GM11168 (cell line): ENCODE results near the gene ORAI2.

Experiments
- in situ Hi-C: fragments of 300-500 bp; cut with MboI; formaldehyde crosslinking; loops from one replicate; pipeline ENCODE4 v1.12.0; 2022; ENCODE audit warnings: low sequenced_read_pairs; ENCODE audit not compliant: unreplicated experiment

ORAI2 gene

DNA sequence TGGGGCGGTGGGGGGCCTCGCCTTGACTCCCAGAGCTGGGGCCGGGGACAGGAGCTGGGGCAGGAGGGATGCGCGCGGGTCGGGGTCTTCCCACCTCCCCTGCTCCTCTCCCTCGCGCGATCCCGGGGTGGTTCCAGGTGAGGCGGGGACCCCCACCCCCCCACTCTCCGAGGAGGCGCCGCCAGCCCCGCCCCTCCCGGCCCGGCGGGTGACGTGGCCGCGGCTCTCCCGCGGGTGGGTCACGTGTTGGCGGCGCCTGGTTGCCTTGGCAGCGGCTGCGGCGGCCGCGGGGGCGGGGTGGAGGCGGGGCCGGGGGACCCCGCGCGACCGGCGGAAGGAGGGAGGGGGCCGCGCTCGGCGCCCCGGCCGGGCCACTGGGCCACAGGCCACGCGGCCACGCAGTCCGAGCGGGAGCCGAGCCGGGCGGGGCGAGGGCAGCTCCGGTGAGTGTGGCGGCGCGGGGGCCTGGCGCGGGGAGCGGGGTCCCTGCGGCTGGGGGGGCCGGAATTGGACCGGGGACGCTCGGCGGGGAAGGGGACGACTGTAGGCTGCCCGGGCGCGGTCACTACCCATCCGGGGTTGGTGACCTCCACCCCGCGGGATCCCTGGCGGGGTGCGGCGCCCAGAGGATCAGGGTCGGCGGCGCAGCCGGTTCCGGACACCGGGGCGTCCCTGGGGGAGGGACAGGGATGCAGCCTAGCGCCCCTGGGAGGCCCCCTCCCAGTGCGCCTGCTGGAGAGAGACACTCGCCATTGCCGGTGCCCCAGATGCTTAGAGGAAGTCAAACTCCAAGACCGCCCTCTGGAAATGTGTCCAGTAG is at the start of gene ORAI2:
TSS of gene ORAI2 (plus strand) at position 357 of the 820 bp plus-strand sequence. CDS start 5,382 bp downstream, outside the sequence.
- in situ Hi-C loops, result no loop called here

- in situ Hi-C loops, result loop anchor here (25.0 kb wide), 1 partner anchor 850 kb away; no protein-coding TSS in a partner anchor
Measured at GRCh38 chr7:102387064-102387463, 46.3 kb upstream of the ORAI2 start.

- in situ Hi-C loops, result loop anchor here (5.0 to 25.0 kb wide), 2 partner anchors 108 to 853 kb away; no protein-coding TSS in a partner anchor
Measured at GRCh38 chr7:102389810-102390209, 43.6 kb upstream of the ORAI2 start.

DNA sequence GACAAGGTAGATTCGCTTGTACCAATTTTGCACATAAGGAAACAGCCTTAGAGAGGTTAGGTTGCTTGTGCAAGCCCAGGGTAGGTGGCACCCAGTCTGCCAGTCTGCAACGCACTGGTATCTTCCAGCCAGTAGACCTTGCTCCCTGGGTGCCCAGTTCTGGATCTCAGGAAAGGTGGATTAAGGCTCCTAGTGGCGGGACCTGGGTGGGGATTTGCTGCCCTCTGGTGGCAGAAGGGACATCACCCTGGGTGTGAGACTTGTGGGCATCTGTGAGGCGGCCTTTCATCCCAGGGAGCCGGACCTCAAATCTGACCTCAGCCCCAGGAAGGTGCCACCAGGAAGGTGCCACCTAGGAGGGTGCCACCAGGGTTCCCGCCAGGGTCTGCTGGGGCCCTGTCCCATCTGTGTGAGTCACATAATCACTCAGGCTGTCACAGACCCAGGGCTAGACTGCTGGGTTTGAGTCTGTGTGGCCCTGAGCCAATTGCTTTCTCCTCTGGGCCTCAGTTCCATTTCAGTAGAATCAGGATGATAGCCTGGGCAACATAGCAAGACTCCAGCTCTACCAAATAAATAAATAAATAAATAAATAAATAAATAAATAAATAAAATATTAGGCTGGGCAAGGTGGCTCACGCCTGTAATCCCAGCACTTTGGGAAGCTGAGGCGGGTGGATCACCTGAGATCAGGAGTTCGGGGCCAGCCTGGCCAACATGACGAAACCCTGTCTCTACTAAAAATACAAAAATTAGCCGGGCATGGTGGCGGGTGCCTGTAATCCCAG is 42.5 kb upstream of the ORAI2 start:
- in situ Hi-C loops, result loop anchor here (5.0 to 25.0 kb wide), 2 partner anchors 109 to 854 kb away; no protein-coding TSS in a partner anchor

- in situ Hi-C loops, result loop anchor here (5.0 to 25.0 kb wide), 2 partner anchors 110 to 855 kb away; no protein-coding TSS in a partner anchor
Measured at GRCh38 chr7:102392330-102392729, 41.0 kb upstream of the ORAI2 start.

DNA sequence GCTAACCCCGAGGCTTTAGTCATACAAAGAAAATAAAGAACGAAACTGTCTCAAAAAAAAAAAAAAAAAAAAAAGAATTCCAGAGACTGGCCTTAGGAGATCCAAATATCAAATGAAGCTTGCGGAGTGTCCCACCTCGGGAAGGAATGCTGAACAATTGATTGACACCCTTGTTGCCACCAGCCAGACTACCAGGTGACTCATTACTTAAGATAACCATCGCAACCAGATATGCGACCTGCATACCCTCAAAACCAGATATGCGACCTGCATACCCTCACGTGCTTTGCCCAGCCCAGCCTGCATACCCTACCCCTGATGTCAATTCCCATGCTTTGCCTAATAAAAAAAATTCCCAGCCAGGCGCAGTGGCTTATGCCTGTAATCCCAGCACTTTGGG is 39.9 kb upstream of the ORAI2 start:
- in situ Hi-C loops, result loop anchor here (5.0 to 25.0 kb wide), 2 partner anchors 111 to 856 kb away; no protein-coding TSS in a partner anchor

- in situ Hi-C loops, result loop anchor here (25.0 kb wide), 1 partner anchor 858 kb away; no protein-coding TSS in a partner anchor
Measured at GRCh38 chr7:102395592-102395872, 37.8 kb upstream of the ORAI2 start.

- in situ Hi-C loops, result loop anchor here (25.0 kb wide), 1 partner anchor 859 kb away; no protein-coding TSS in a partner anchor
Measured at GRCh38 chr7:102395873-102396709, 37.3 kb upstream of the ORAI2 start, which contains the start of gene PRKRIP1. Gene PRKRIP1, plus strand, starts transcription at chr7:102396363. Its CDS starts 49 bp downstream, at chr7:102396412.

DNA sequence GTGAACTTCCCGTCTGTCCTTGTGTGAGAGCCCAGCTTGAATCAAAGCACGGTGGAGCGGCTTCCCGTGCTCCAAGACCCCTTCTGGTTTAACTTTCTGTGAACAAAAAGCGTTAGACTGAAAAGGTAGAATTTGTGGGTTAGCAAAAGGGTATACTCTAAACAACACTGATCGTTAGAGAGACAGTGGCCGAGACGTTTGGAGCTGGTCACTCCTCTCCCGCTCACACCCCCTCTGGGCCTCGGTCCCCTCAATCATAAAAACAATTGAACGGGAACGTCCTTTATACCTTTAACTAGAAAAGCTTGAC is 36.7 kb upstream of the ORAI2 start:
- in situ Hi-C loops, result loop anchor here (25.0 kb wide), 1 partner anchor 859 kb away; no protein-coding TSS in a partner anchor

DNA sequence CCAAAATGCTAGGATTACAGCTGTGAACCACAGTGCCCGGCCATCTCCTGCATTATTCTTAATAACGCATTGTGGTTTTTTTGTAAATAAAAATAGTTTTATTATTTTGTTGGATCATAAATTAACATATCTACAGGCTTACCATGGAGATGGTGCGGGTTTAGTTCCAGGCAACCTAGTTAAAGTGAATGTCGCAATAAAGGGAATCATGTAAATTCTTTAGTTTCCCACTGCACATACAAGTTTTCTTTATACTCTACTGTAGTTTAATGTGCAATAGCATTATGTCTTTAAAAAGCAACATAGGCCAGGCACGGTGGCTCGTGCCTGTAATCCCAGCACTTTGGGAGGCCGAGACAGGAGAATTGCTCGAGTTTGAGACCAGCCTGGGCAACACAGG is 34.8 kb upstream of the ORAI2 start:
- in situ Hi-C loops, result loop anchor here (25.0 kb wide), 1 partner anchor 861 kb away; no protein-coding TSS in a partner anchor

DNA sequence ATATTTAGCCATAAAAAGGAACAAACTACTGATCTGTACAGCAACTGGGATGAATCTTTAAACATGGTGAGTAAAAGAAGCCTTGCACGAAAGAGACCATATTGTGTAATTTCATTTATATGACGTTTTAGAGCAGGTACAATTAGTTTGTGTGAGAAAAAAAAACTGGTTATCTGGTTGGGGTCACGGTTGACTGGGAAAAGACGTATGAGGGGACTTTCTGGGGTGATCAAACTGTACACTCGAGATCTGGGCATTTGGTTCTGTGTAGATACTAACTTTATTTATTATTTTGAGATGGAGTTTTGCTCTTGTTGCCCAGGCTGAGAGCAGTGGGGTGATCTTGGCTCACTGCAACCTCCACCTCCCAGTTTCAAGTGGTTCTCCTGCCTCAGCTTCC is 33.0 kb upstream of the ORAI2 start:
- in situ Hi-C loops, result no loop called here

GRCh38 chr7:102403563-102403962 is 29.8 kb upstream of the ORAI2 start:
- in situ Hi-C loops, result no loop called here

- in situ Hi-C loops, result no loop called here
Measured at GRCh38 chr7:102404005-102404861, 29.1 kb upstream of the ORAI2 start.

DNA sequence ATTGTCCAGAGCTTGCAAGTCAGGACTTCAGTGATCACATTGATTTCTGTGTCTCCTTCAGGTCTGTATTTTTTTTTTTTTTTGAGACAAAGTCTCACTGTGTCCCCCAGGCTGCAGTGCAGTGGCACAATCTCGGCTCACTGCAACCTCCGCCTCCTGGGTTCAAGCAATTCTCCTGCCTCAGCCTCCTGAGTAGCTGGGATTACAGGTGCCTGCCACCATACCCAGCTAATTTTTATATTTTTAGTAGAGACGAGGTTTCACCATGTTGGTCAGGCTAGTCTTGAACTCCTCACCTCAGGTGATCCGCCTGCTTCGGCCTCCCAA is 28.6 kb upstream of the ORAI2 start:
- in situ Hi-C loops, result loop anchor here (5.0 kb wide), 1 partner anchor 57 kb away; the partner anchor contains the start of genes ALKBH4 and LRWD1

- in situ Hi-C loops, result loop anchor here (5.0 kb wide), 1 partner anchor 54 kb away; the partner anchor contains the start of genes ALKBH4 and LRWD1
Measured at GRCh38 chr7:102407910-102408309, 25.5 kb upstream of the ORAI2 start.

- in situ Hi-C loops, result loop anchor here (5.0 kb wide), 1 partner anchor 54 kb away; the partner anchor contains the start of genes ALKBH4 and LRWD1
Measured at GRCh38 chr7:102408530-102408929, 24.8 kb upstream of the ORAI2 start.

DNA sequence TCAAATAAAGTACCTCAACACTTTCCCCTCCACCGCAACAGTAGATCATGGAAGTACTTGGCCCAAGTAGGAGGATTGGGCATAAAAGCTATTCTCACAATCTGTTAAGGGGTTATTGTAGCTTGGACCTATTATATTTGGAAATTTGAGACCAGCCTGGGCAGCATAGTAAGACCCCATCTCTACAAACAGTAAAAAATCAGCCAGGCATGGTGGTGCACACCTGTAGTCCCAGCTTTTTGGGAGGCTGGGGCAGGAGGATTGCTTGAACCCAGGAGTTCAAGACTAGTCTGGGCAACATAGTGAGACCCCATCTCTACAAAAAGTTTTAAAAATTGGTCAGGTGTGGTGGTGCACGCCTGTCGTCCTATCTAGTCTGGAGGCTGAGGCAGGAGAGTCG is 24.0 kb upstream of the ORAI2 start:
- in situ Hi-C loops, result loop anchor here (5.0 kb wide), 1 partner anchor 53 kb away; the partner anchor contains the start of genes ALKBH4 and LRWD1

GRCh38 chr7:102410123-102410522 is 23.3 kb upstream of the ORAI2 start:
- in situ Hi-C loops, result no loop called here

DNA sequence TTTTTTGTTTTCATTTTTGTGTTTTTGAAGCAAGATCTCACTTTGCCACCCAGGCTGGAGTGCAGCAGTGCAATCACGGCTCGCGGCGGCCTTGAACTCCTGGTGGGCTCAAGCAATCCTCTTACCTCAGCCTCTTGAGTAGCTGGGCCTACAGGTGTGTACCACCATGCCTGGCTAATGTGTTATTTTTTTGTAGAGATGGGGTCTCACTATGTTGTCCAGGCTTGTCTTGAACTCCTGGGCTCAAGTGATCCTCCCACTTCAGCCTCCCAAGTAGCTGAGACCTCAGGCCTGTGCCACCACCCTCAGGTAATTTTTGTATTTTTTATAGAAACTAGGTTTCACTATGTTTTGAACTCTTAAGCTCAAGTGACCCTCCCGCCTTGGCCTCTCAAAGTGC is 22.5 kb upstream of the ORAI2 start:
- in situ Hi-C loops, result no loop called here
